Thymus (tissue), 11 donors: Measurements from ENCODE around the gene ARHGAP28. TPM values are rescaled to one million over a fixed set of nuclear protein-coding genes. Genes with fewer than 3 reads are reported as not detected.

Experiments
- DNase-seq, 9 donors: peaks; one replicate each; pipeline ENCODE4 v3.0.0-alpha.2; 2013; ENCODE audit warnings: low spot score in 9 of 9, low read depth in 6 of 9, missing footprints in 1 of 9
- H3K27ac ChIP-seq, 2 donors: one replicate each; pipeline ENCODE4 v1.5.1; 2013; ENCODE audit warnings: control low read depth in 1 of 2, low read depth in 1 of 2, low read length in 1 of 2, mild to moderate bottlenecking in 1 of 2, moderate library complexity in 1 of 2
- H3K27me3 ChIP-seq, 2 donors: one replicate each; pipeline ENCODE4 v1.5.1; 2013; ENCODE audit warnings: low read length in 1 of 2; ENCODE audit not compliant: control insufficient read depth in 2 of 2, insufficient read depth in 1 of 2
- H3K36me3 ChIP-seq, 2 donors: one replicate each; pipeline ENCODE4 v1.5.1; 2013; ENCODE audit warnings: low read length in 1 of 2, mild to moderate bottlenecking in 1 of 2, moderate library complexity in 1 of 2; ENCODE audit not compliant: control insufficient read depth in 2 of 2, insufficient read depth in 2 of 2
- H3K4me1 ChIP-seq, 2 donors: one replicate each; pipeline ENCODE4 v1.5.1; 2013; ENCODE audit warnings: low read length in 2 of 2; ENCODE audit not compliant: control insufficient read depth in 2 of 2, insufficient read depth in 2 of 2
- H3K4me3 ChIP-seq, 2 donors: one replicate each; pipeline ENCODE4 v1.5.1; 2013; ENCODE audit warnings: low read length in 2 of 2, control low read depth in 1 of 2, mild to moderate bottlenecking in 1 of 2
- H3K9me3 ChIP-seq, 2 donors: one replicate each; pipeline ENCODE4 v1.5.1; 2013; ENCODE audit warnings: low read length in 1 of 2, mild to moderate bottlenecking in 1 of 2; ENCODE audit not compliant: control insufficient read depth in 2 of 2, insufficient read depth in 1 of 2
- WGBS: extraction: QIAGEN DNeasy Blood & Tissue Kit; methylation state at CpG from one replicate; pipeline ENCODE4 v1.1.7; 2013; 5-methylcytosine and 5-hydroxymethylcytosine counted together
- polyA plus RNA-seq: library from polyadenylated mRNA; stranded (reverse); fragments of 200-250 nt; gene quantifications from one replicate; pipeline ENCODE4 v1.2.3, GENCODE V29; 2013
- total RNA-seq: library from RNA; stranded (reverse); fragments of 120-200 nt; gene quantifications from one replicate; pipeline ENCODE4 v1.2.4, GENCODE V29; 2013
- donor health status: healthy.

The ARHGAP28 gene
- total and polyA plus RNA-seq, 2 donors, result 2.6 to 4.7 TPM

DNA sequence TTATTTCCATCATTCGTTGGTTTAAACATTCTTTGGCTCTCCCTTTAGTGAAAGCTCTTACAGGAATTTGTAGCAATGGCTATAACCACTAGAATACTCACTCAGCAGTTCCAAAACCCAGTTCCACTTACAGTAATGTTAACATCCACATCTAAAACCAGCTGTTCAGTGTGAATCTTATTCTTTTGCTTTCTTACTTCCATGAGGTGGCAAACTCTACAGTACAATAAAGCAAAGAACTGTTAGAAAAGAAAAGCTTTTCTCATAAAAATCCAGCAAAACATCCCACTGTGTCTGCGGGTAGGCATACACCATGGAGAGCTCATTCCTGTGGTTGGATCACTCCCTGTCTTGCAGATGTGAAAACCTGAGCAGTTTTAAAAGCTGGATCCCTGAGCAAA, 147.1 kb downstream of the ARHGAP28 start:
- WGBS, result 76% methylated on average over 2 of the region's 2 CpGs
- Histone ChIP-seq H3K36me3 (no peaks in the 10 kb centered on the region), H3K27me3 (no peaks in the 10 kb centered on the region), H3K9me3 (no peaks in the 10 kb centered on the region), H3K4me1 (no peaks in the 10 kb centered on the region), H3K4me3 (no peak overlapping the region), H3K27ac (no peak overlapping the region)
- no peak for DNase-seq

DNA sequence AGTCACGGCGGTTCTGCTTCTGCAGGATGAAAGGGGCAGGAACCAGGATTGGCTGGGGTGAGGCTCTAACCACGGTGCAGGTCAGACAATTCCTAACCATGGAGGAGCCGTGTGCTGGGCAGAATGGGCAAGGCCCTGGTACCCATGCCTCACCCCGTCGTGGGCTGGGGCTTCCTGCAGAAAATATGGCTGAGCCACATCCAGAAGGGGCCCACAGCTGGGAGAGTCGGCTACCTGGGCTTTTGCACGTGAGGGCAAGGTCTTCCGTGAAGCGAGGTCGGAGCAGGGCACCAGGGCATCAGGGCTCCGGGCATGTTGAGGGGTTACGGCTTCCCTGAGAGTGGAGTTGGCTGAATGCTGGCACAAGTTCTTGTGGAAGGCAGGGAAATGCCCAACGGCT, 147.8 kb downstream of the ARHGAP28 start:
- 91% methylated on average over 14 of the region's 14 CpGs for WGBS
- Histone ChIP-seq H3K27me3 (no peaks in the 10 kb centered on the region), H3K9me3 (no peaks in the 10 kb centered on the region), H3K27ac (no peak overlapping the region), H3K4me3 (no peak overlapping the region), H3K4me1 (no peaks in the 10 kb centered on the region), H3K36me3 (no peaks in the 10 kb centered on the region)
- DNase-seq, result no peak

DNA sequence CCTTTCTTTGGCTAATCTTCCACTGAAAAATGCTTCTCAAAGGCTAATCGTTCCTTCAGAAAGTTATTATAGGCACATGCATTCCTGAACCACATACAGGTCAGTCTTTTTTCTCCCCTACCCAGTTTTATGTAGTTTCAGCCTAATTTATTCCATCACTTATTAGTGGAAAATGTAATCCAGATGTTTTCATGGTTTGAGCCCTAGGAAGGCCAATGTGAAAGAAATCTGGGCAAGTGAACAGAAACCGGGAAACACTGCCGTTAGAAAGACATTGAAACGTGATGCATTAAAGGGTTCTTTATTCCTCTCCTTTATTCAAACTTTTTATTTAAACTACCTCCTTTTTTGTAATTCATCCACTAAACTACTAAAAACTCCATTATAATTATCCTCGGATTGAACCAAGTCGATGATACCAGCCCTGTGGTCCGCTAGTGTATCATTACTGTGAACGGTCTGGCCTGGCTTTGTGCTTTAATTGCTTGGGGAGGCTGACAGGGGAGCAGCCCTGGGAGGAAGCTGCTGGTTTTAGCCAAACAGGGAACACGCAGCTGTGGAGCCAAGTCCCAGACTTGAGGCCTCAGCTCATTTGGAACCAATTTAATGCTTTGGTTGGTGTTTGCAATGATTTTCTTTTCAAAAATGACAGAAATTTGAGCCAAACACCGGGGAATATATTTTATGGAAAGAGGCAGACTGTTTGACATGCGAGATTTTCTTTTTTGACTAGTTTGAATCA, 149.2 kb downstream of the ARHGAP28 start:
- DNase-seq, result no peak
- H3K9me3 ChIP-seq, result no peaks in the 10 kb centered on the region
- 90% methylated on average over 11 of the region's 11 CpGs for WGBS
- no peaks in the 10 kb centered on the region for H3K36me3 ChIP-seq
- H3K4me3 ChIP-seq, result no peak overlapping the region
- no peaks in the 10 kb centered on the region for H3K4me1 ChIP-seq
- no peaks in the 10 kb centered on the region for H3K27me3 ChIP-seq
- H3K27ac ChIP-seq, result no peak overlapping the region

DNA sequence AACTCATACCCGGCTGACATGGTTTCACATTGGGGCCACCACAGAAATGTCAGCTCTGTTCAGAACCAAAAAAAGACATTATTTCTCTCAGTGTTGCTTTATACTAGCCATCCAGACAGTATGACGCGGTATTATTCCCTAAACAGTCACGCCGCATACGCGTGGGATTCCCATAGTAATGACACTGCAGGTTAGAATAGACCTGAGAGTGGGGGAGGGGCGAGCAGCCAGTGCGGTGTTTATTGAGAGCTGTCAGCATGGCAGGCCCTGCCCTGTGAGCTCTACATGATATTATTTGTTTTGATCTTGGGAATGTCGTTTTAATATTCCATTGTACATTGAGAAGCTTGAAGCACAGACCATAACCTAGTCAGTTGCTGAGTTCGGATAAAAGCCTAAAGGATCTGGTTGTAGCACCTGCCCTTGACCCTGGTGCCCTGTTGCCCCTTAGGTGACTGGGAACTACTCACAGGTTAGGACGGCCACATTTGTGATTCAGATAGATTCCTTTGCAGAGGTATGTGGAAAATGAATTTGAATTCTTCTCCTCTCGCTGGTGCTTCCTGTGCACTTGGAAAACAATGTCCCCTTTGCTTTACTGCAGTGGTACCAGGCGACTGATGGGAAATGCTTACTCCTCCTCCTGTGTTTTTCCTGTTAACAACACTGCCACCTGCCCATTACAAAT, 150.1 kb downstream of the ARHGAP28 start:
- Histone ChIP-seq H3K36me3 (no peaks in the 10 kb centered on the region), H3K27ac (no peak overlapping the region), H3K4me3 (no peak overlapping the region), H3K27me3 (no peaks in the 10 kb centered on the region), H3K4me1 (no peaks in the 10 kb centered on the region), H3K9me3 (no peaks in the 10 kb centered on the region)
- DNase-seq, result no peak
- WGBS, result 92% methylated on average over 14 of the region's 14 CpGs

DNA sequence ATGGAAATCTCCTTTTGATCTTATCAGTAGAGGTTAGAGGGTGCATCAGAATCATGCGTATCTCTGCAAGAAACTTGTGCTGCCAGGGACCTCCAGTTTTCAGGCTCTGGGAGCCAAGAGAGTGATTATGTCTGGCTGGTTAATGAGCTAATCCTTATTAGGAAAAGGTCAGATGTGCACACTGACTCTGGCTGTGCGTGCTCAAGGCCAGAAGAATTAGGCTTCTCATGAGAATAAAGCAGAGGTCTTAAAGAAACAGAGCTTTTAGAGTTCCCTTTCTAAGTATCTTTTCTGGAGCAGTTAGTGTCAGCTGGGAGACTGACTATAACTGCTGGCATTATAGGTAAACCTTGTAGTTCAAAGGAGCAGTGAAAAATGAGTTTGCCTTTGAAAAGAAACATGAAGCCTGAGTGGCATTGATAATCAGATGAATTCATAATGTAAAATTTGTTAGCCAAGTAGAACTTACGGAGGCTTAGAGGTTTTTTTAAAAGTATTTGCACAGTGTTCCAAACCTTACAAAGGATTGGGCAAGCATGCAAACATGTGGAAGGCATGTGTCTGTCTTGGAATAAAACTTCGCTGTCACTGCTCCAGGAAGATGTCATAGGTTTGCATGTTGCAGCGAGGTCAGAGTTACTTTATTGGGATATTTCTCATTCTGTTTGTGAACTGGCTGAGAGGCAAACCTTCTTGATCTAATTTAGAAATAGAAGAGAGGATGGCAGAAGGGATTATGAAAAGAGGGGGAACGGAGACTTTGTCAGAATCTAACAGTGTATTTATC, 151.7 kb downstream of the ARHGAP28 start:
- Histone ChIP-seq H3K27me3 (no peaks in the 10 kb centered on the region), H3K4me1 (no peaks in the 10 kb centered on the region), H3K4me3 (no peak overlapping the region), H3K9me3 (no peaks in the 10 kb centered on the region), H3K27ac (no peak overlapping the region), H3K36me3 (no peaks in the 10 kb centered on the region)
- WGBS, result 77% methylated on average over 6 of the region's 6 CpGs
- no peak for DNase-seq

DNA sequence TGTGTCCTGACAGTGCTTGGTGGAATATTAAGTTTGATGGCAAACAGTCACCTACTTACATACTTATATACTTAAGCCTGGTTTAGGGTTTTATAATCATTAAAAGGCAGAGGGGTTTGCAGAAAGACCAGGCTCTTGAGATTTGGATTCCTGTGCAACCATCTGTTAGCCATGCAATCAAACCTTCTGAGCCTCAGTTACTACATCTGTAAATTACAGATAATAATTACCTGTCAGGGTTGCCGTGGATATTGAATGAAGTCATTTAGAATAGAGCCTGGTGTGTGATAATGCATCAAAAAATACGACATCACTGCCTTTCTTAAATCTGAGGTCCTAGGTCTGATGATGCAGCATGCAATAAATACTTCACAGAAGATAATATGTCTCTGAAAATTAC, 152.9 kb downstream of the ARHGAP28 start:
- WGBS, result 90% methylated on average over 2 of the region's 2 CpGs
- H3K36me3 ChIP-seq, result no peaks in the 10 kb centered on the region
- DNase-seq, result no peak
- H3K27ac ChIP-seq, result no peak overlapping the region
- H3K4me3 ChIP-seq, result no peak overlapping the region
- H3K9me3 ChIP-seq, result no peaks in the 10 kb centered on the region
- no peaks in the 10 kb centered on the region for H3K27me3 ChIP-seq
- H3K4me1 ChIP-seq, result no peaks in the 10 kb centered on the region

DNA sequence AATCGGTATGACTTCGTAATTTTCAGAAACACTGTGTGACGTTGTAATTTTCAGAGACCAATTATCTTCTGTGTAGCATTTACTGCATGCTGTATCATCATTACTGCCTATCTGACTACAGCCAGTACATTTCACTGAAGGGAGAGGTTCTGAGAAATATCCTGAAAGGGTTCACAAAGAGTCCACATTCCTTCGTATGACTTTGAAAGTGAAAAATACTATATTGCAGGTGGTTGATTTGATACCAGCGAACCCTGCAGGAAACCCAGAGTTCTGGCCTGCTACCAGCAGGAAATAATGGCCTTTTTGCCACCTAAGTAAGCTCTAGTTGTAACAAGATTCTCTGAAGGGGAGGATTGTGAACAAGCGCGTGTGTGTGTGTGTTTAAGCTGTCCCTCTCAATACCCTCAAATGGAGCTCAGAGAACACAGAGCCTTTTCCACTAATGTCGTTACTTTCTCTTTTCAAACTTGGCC, 155.5 kb downstream of the ARHGAP28 start:
- H3K27ac ChIP-seq, result peak overlapping the region in 1 of 2 donors; percentile 26
- DNase-seq, result no peak
- WGBS, result 82% methylated on average over 8 of the region's 8 CpGs

DNA sequence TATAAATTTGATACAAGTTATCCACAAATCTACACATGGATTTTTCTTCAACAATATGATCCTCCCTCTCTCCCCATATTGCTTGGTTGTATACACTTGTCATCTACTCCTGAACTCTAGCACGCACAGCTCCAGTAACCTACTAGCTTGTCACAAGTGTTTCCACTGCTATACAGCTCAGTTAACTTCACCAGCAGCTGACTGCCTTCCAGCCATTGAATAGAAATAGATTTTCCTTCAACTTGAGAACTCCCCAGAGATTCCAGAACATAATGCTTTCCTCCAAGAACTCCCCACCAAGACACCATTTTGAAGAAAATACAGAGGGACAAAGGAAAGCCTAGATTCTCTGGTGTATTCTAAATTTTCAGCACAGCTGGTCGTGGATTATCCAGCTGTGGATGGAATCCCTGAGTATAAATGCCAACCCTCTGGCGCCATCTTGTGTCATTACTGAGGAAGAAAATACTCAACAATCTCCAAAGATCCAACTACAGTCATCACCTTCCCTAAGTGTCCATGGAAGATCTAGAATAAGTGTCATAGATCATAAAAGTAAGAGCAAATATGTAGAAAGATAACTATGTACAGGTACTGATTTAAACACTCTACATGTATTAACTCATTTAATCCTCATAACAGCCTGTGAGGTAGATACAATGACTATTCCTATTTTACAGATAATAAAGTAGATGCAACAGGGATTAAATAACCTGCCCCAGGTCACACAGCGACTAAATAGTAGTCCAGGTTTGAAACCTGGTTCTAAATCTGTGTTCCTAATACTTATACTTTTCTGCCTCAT, 156.7 kb downstream of the ARHGAP28 start:
- Histone ChIP-seq H3K27ac (no peak overlapping the region), H3K27me3 (no peaks in the 10 kb centered on the region), H3K36me3 (no peaks in the 10 kb centered on the region), H3K4me3 (no peak overlapping the region), H3K9me3 (no peaks in the 10 kb centered on the region), H3K4me1 (no peaks in the 10 kb centered on the region)
- 31% methylated on average over 4 of the region's 4 CpGs for WGBS
- DNase-seq, result peak in 5 of 9 donors; percentile 6 to 35 (median 7)

More for the DNA sequence above, 155.5 kb downstream of the ARHGAP28 start:
- no peaks in the 10 kb centered on the region for H3K36me3 ChIP-seq
- no peaks in the 10 kb centered on the region for H3K27me3 ChIP-seq
- no peaks in the 10 kb centered on the region for H3K4me1 ChIP-seq
- no peaks in the 10 kb centered on the region for H3K9me3 ChIP-seq
- no peak overlapping the region for H3K4me3 ChIP-seq
